H1 (cell line): ENCODE data around the gene STEAP3. TPM values are rescaled to one million over a fixed set of nuclear protein-coding genes. Genes with fewer than 3 reads are reported as not detected.

ENCODE experiments used
- TBP ChIP-seq: IDR thresholded peaks from 2 replicates; pipeline ENCODE4 v1.6.1; 2011; ENCODE audit warnings: low read depth, low read length, improper control_type of control experiment
- polyA plus RNA-seq, 7 experiments: library from polyadenylated mRNA; depleted of rRNA in 3 of 7; stranded (reverse) in 5 of 7; unstranded in 2 of 7; fragments of >200 nt in 5 of 7; fragments of 200-250 nt in 2 of 7; gene quantifications; 1 replicate in 5 of 7; 2 replicates in 1 of 7; 4 replicates in 1 of 7; pipeline versions ENCODE4 v1.2.1 to v1.2.3, GENCODE V29; 2011 to 2013; ENCODE audit warnings: missing spikeins in 2 of 7, mixed read lengths in 2 of 7
- total RNA-seq: library from RNA; stranded (reverse); fragmentation: NEBNext Ultra II Directional; extraction: Animal tissue kit (Norgen Biotek cat#: 25700); gene quantifications from 2 replicates; pipeline ENCODE4 v1.2.1, GENCODE V29; 2021

STEAP3 gene
- total and polyA plus RNA-seq, 2 of the 8 experiments (the other 6 are each of a cell fraction or from before 2014, with no cell fraction given), result 21.7 to 27.9 TPM

- TF ChIP-seq TBP, result no peak
- TF ChIP-seq, all 59 proteins: peak for 0
Measured at GRCh38 chr2:119294671-119295070, 71.0 kb downstream of the STEAP3 start (continued).
